SK-N-SH (cell line): ENCODE measurements around the gene NMS. TPM values are rescaled to one million over a fixed set of nuclear protein-coding genes. Genes with fewer than 3 reads are reported as not detected.

Experiments
- CTCF ChIA-PET: fragments of 300-600, 350-600 bp; formaldehyde crosslinking; extraction: SDS; loops from one replicate; lab custom pipeline; 2021; lab: Yijun Ruan, JAX
- POLR2A ChIA-PET: fragments of 350-600 bp; sonication (Branson Sonifier 250); formaldehyde crosslinking; extraction: SDS; loops from one replicate; lab custom pipeline; 2020; ENCODE audit warnings: antibody characterized with exemption, inconsistent platforms; lab: Yijun Ruan, JAX
- DNase-seq: peaks from one replicate; pipeline ENCODE4 v3.0.0; 2012
- H2AFZ ChIP-seq: fragments of 200-600 bp; sonication (generic); 2 replicates; pipeline ENCODE4 v1.8.1; 2016; ENCODE audit warnings: antibody characterized with exemption, mild to moderate bottlenecking, low read depth
- H3F3A ChIP-seq: fragments of 200-600 bp; sonication (generic); replicated peaks from 2 replicates; pipeline ENCODE3; 2016; ENCODE audit warnings: antibody characterized with exemption, mild to moderate bottlenecking; ENCODE audit not compliant: insufficient read depth
- H3K27ac ChIP-seq, 2 experiments: fragments of 200-500 bp in 1 of 2; fragments of 200-600 bp in 1 of 2; sonication (Bioruptor generic) in 1 of 2; sonication (generic), shearing (Covaris generic) in 1 of 2; 2 replicates each; pipeline versions ENCODE4 v1.5.1 to v1.6.1; 2014 to 2016; ENCODE audit warnings: low read depth in 2 of 2, inconsistent platforms in 1 of 2, low read length in 1 of 2, mild to moderate bottlenecking in 1 of 2, mixed read lengths in 1 of 2
- H3K27me3 ChIP-seq: fragments of 200-600 bp; sonication (generic), shearing (Covaris generic); 2 replicates; pipeline ENCODE4 v1.6.1; 2016; ENCODE audit warnings: mixed run types; ENCODE audit not compliant: insufficient read depth
- H3K36me3 ChIP-seq, 2 experiments: fragments of 200-500 bp in 1 of 2; fragments of 200-600 bp in 1 of 2; sonication (Bioruptor generic) in 1 of 2; sonication (generic) in 1 of 2; replicated peaks in 1 of 2; 2 replicates each; pipeline versions ENCODE3 to v1.5.1; 2014 to 2016; ENCODE audit warnings: low read length in 1 of 2, mild to moderate bottlenecking in 1 of 2; ENCODE audit not compliant: insufficient read depth in 2 of 2, control insufficient read depth in 1 of 2
- H3K4me1 ChIP-seq, 2 experiments: fragments of 200-500 bp in 1 of 2; fragments of 200-600 bp in 1 of 2; sonication (Bioruptor generic) in 1 of 2; sonication (generic), shearing (Covaris generic) in 1 of 2; 2 replicates each; pipeline versions ENCODE4 v1.5.1 to v1.6.1; 2014 to 2016; ENCODE audit warnings: low read depth in 1 of 2, low read length in 1 of 2, mixed run types in 1 of 2; ENCODE audit not compliant: insufficient read depth in 2 of 2, control insufficient read depth in 1 of 2
- H3K4me2 ChIP-seq: fragments of 200-600 bp; sonication (generic), shearing (Covaris generic); 2 replicates; pipeline ENCODE4 v1.6.1; 2017; ENCODE audit warnings: mixed run types
- H3K4me3 ChIP-seq, 2 experiments: fragments of 200-500 bp in 1 of 2; fragments of 200-600 bp in 1 of 2; sonication (Bioruptor generic) in 1 of 2; sonication (generic), shearing (Covaris generic) in 1 of 2; 2 replicates each; pipeline versions ENCODE4 v1.5.1 to v1.8.1; 2014 to 2016; ENCODE audit warnings: low read depth in 2 of 2, inconsistent platforms in 1 of 2, low read length in 1 of 2, mild to moderate bottlenecking in 1 of 2, mixed read lengths in 1 of 2, moderate library complexity in 1 of 2
- H3K79me2 ChIP-seq: fragments of 200-600 bp; sonication (generic); 2 replicates; pipeline ENCODE4 v1.8.1; 2017; ENCODE audit warnings: mild to moderate bottlenecking; ENCODE audit not compliant: insufficient read depth
- H3K9ac ChIP-seq: fragments of 200-600 bp; sonication (generic); 2 replicates; pipeline ENCODE4 v1.6.1; 2017; ENCODE audit warnings: mixed run types
- H3K9me2 ChIP-seq: fragments of 200-600 bp; sonication (generic); 2 replicates; pipeline ENCODE4 v1.6.1; 2017; ENCODE audit warnings: mixed run types
- H3K9me3 ChIP-seq: fragments of 200-600 bp; sonication (generic); 2 replicates; pipeline ENCODE4 v1.6.1; 2017; ENCODE audit warnings: mixed run types, mild to moderate bottlenecking, moderate library complexity
- H4K20me1 ChIP-seq: fragments of 200-600 bp; sonication (generic); 2 replicates; pipeline ENCODE4 v1.6.1; 2017; ENCODE audit warnings: mild to moderate bottlenecking, mixed run types; ENCODE audit not compliant: insufficient read depth
- CHD2 ChIP-seq: fragments of 150-350 bp; IDR thresholded peaks from 2 replicates; pipeline ENCODE4 v1.6.1; 2018; ENCODE audit warnings: low read length; ENCODE audit not compliant: partially characterized antibody
- ELF1 ChIP-seq: IDR thresholded peaks from 2 replicates; pipeline ENCODE4 v1.4.0; 2012
- EP300 ChIP-seq, 2 experiments: IDR thresholded peaks; 2 replicates each; pipeline versions ENCODE4 v1.4.0 to v1.6.1; 2012; ENCODE audit warnings: borderline replicate concordance in 1 of 2, low read depth in 1 of 2, low read length in 1 of 2
- FOXJ3 ChIP-seq: sonication (generic); formaldehyde crosslinking; IDR thresholded peaks from 2 replicates; pipeline ENCODE4 v1.5.1; 2020; ENCODE audit warnings: mild to moderate bottlenecking, missing genetic modification reagents
- FOXM1 ChIP-seq: IDR thresholded peaks from 2 replicates; pipeline ENCODE4 v1.4.0; 2012; ENCODE audit warnings: low read depth, mild to moderate bottlenecking
- GABPA ChIP-seq: IDR thresholded peaks from 2 replicates; pipeline ENCODE4 v1.4.0; 2012; ENCODE audit warnings: low read depth, mild to moderate bottlenecking
- NRF1 ChIP-seq: IDR thresholded peaks from 2 replicates; pipeline ENCODE4 v1.6.1; 2012; ENCODE audit warnings: low read depth, mild to moderate bottlenecking, low read length
- RAD21 ChIP-seq: IDR thresholded peaks from 2 replicates; pipeline ENCODE4 v1.6.1; 2012; ENCODE audit warnings: mild to moderate bottlenecking, low read length
- RCOR1 ChIP-seq: fragments of 150-350 bp; IDR thresholded peaks from 2 replicates; pipeline ENCODE4 v1.6.1; 2017; ENCODE audit warnings: antibody characterized with exemption, low read length
- RFX5 ChIP-seq: IDR thresholded peaks from 2 replicates; pipeline ENCODE4 v1.6.1; 2012; ENCODE audit warnings: mild to moderate bottlenecking, improper control_type of control experiment, low read length
- RXRA ChIP-seq: IDR thresholded peaks from 2 replicates; pipeline ENCODE4 v1.4.0; 2012; ENCODE audit warnings: low read depth, mild to moderate bottlenecking, borderline replicate concordance
- SIN3A ChIP-seq: IDR thresholded peaks from 2 replicates; pipeline ENCODE4 v1.6.1; 2012; ENCODE audit warnings: low read depth, mild to moderate bottlenecking, low read length, moderate library complexity, borderline replicate concordance
- TAF1 ChIP-seq: IDR thresholded peaks from 2 replicates; pipeline ENCODE4 v1.6.1; 2012; ENCODE audit warnings: low read depth, mild to moderate bottlenecking, low read length, moderate library complexity, borderline replicate concordance
- YY1 ChIP-seq: IDR thresholded peaks from 2 replicates; pipeline ENCODE4 v1.4.0; 2012; ENCODE audit warnings: low read depth, mild to moderate bottlenecking
- WGBS: methylation state at CpG from one replicate; pipeline ENCODE4 v1.1.6; 2017; ENCODE audit warnings: low lambda C conversion rate; 5-methylcytosine and 5-hydroxymethylcytosine counted together
- polyA plus RNA-seq, 3 experiments: library from polyadenylated mRNA; depleted of rRNA; stranded (reverse); fragments of >200 nt; gene quantifications; 2 replicates each; pipeline ENCODE4 v1.2.3, GENCODE V29; 2012
- TF ChIP-seq, protein P1 (sequence below): fragments of 150-350 bp; IDR thresholded peaks from 2 replicates; pipeline ENCODE4 v1.6.1; 2017; ENCODE audit warnings: antibody characterized with exemption, low read length, low read depth, borderline replicate concordance
- TF ChIP-seq, protein P2 (sequence below): IDR thresholded peaks from 2 replicates; pipeline ENCODE4 v1.6.1; 2012; ENCODE audit warnings: mild to moderate bottlenecking, low read depth, low read length, moderate library complexity
- TF ChIP-seq, protein P3 (sequence below): IDR thresholded peaks from 2 replicates; pipeline ENCODE4 v1.4.0; 2012; ENCODE audit warnings: low read depth, borderline replicate concordance
- TF ChIP-seq, protein P4 (sequence below): IDR thresholded peaks from 2 replicates; pipeline ENCODE4 v1.4.0; 2012; ENCODE audit warnings: low read depth
- TF ChIP-seq, protein P5 (sequence below): IDR thresholded peaks from 2 replicates; pipeline ENCODE4; 2012

Gene NMS
- polyA plus RNA-seq, 1 of the 3 experiments (the other 2 are of a cell fraction): not detected

GRCh38 chr2:100446696-100447095, 23.6 kb upstream of the NMS start:
- WGBS: 10% methylated on average over 2 of the region's 2 CpGs
- POLR2A ChIA-PET: no interaction called here
- H3F3A ChIP-seq: no peaks in the 10 kb centered on the region
- H3K27me3 ChIP-seq: no peaks in the 10 kb centered on the region; the same call in 1 of the 2 replicates
- no peaks in the 10 kb centered on the region for H3K9me3 ChIP-seq
- CTCF ChIA-PET: no interaction called here
- no peak overlapping the region for H3K4me2 ChIP-seq
- no peaks in the 10 kb centered on the region for H3K36me3 ChIP-seq
- H3K27ac ChIP-seq: no peak overlapping the region
- H4K20me1 ChIP-seq: no peaks in the 10 kb centered on the region
- H3K79me2 ChIP-seq: no peaks in the 10 kb centered on the region
- H2AFZ ChIP-seq: no peak overlapping the region
- H3K9me2 ChIP-seq: no peaks in the 10 kb centered on the region
- no peaks in the 10 kb centered on the region for H3K4me1 ChIP-seq
- no peak overlapping the region for H3K4me3 ChIP-seq
- TF ChIP-seq GABPA: no peak
- TF ChIP-seq YY1: no peak
- no peak for DNase-seq
- H3K9ac ChIP-seq: no peak overlapping the region

GRCh38 chr2:100451092-100451491, 19.2 kb upstream of the NMS start:
- DNase-seq: no peak
- TF ChIP-seq RFX5: no peak
- no peak for TF ChIP-seq EP300 (IDR thresholded peaks at IDR 0.05; ENCODE audit: borderline replicate concordance in 1 of 2, low read depth in 1 of 2, low read length in 1 of 2)
- TF ChIP-seq, protein P1, sequence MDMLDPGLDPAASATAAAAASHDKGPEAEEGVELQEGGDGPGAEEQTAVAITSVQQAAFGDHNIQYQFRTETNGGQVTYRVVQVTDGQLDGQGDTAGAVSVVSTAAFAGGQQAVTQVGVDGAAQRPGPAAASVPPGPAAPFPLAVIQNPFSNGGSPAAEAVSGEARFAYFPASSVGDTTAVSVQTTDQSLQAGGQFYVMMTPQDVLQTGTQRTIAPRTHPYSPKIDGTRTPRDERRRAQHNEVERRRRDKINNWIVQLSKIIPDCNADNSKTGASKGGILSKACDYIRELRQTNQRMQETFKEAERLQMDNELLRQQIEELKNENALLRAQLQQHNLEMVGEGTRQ: no peak
- TF ChIP-seq, protein P2, sequence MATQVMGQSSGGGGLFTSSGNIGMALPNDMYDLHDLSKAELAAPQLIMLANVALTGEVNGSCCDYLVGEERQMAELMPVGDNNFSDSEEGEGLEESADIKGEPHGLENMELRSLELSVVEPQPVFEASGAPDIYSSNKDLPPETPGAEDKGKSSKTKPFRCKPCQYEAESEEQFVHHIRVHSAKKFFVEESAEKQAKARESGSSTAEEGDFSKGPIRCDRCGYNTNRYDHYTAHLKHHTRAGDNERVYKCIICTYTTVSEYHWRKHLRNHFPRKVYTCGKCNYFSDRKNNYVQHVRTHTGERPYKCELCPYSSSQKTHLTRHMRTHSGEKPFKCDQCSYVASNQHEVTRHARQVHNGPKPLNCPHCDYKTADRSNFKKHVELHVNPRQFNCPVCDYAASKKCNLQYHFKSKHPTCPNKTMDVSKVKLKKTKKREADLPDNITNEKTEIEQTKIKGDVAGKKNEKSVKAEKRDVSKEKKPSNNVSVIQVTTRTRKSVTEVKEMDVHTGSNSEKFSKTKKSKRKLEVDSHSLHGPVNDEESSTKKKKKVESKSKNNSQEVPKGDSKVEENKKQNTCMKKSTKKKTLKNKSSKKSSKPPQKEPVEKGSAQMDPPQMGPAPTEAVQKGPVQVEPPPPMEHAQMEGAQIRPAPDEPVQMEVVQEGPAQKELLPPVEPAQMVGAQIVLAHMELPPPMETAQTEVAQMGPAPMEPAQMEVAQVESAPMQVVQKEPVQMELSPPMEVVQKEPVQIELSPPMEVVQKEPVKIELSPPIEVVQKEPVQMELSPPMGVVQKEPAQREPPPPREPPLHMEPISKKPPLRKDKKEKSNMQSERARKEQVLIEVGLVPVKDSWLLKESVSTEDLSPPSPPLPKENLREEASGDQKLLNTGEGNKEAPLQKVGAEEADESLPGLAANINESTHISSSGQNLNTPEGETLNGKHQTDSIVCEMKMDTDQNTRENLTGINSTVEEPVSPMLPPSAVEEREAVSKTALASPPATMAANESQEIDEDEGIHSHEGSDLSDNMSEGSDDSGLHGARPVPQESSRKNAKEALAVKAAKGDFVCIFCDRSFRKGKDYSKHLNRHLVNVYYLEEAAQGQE: no peak
- TF ChIP-seq, protein P3, sequence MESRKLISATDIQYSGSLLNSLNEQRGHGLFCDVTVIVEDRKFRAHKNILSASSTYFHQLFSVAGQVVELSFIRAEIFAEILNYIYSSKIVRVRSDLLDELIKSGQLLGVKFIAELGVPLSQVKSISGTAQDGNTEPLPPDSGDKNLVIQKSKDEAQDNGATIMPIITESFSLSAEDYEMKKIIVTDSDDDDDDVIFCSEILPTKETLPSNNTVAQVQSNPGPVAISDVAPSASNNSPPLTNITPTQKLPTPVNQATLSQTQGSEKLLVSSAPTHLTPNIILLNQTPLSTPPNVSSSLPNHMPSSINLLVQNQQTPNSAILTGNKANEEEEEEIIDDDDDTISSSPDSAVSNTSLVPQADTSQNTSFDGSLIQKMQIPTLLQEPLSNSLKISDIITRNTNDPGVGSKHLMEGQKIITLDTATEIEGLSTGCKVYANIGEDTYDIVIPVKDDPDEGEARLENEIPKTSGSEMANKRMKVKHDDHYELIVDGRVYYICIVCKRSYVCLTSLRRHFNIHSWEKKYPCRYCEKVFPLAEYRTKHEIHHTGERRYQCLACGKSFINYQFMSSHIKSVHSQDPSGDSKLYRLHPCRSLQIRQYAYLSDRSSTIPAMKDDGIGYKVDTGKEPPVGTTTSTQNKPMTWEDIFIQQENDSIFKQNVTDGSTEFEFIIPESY: no peak
- TF ChIP-seq SIN3A: no peak
- no peak for TF ChIP-seq FOXM1
- TF ChIP-seq ELF1: no peak
- no peak for TF ChIP-seq RXRA
- TF ChIP-seq NRF1: no peak
- no peak for TF ChIP-seq RAD21
- no peak for TF ChIP-seq TAF1
- no peak for TF ChIP-seq CHD2
- TF ChIP-seq, protein P4, sequence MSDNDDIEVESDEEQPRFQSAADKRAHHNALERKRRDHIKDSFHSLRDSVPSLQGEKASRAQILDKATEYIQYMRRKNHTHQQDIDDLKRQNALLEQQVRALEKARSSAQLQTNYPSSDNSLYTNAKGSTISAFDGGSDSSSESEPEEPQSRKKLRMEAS: no peak
- TF ChIP-seq, protein P5, sequence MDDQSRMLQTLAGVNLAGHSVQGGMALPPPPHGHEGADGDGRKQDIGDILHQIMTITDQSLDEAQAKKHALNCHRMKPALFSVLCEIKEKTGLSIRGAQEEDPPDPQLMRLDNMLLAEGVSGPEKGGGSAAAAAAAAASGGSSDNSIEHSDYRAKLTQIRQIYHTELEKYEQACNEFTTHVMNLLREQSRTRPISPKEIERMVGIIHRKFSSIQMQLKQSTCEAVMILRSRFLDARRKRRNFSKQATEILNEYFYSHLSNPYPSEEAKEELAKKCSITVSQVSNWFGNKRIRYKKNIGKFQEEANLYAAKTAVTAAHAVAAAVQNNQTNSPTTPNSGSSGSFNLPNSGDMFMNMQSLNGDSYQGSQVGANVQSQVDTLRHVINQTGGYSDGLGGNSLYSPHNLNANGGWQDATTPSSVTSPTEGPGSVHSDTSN: no peak
- TF ChIP-seq YY1: no peak
- no peak for TF ChIP-seq FOXJ3
- no peak for TF ChIP-seq RCOR1
- Histone ChIP-seq H3K27ac (no peak overlapping the region), H2AFZ (no peak overlapping the region), H4K20me1 (no peaks in the 10 kb centered on the region), H3K79me2 (no peaks in the 10 kb centered on the region), H3K4me3 (no peak overlapping the region), H3K9ac (no peak overlapping the region), H3K27me3 (no peaks in the 10 kb centered on the region; the same call in 1 of the 2 replicates), H3K4me1 (no peaks in the 10 kb centered on the region), H3K36me3 (no peaks in the 10 kb centered on the region), H3K9me2 (no peaks in the 10 kb centered on the region), H3K4me2 (no peak overlapping the region), H3F3A (no peaks in the 10 kb centered on the region), H3K9me3 (peaks cover under 1% of the 10 kb centered on the region; the same call in 1 of the 2 replicates)
- WGBS: 16% methylated on average over 5 of the region's 5 CpGs
- ChIA-PET POLR2A (no interaction called here), CTCF (interaction anchor here (0.6 kb wide), 1 partner anchor 715 kb away, joined by 3 read pairs; no protein-coding TSS in a partner anchor)
